HG02588 (cell line): ENCODE measurements around the gene LCN9.

Experiments
- ATAC-seq: cut with Tn5 transposase; IDR thresholded peaks from one replicate; pipeline ENCODE4 v1.9.1; 2021; ENCODE audit warnings: mild to moderate bottlenecking, moderate library complexity; ENCODE audit not compliant: unreplicated experiment

The LCN9 gene

DNA sequence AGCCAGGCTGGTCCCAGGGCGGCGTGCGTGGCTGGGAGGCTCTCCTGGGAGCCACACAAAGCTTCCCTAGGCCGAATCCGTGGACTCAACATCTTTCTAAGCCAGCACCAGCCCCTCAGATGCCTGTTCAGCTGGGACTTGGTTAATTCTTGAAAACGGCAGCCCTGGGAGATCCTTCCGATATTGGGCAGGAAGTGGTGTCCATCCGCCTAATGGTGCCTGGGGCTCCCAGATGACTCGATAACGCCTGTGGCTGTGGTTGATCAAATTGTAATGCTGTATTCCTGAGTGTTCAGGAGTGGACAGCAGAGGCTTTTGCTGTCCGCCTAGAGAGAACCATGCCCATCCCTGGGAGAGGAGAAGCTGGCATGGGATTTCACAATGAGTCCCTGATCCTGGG lies 52.9 kb downstream of the LCN9 start:
- no peak for ATAC-seq
